AG04450 (cell line): ENCODE data around the gene LTBP1. TPM values are rescaled to one million over a fixed set of nuclear protein-coding genes. Genes with fewer than 3 reads are reported as not detected.

ENCODE experiments used
- CTCF ChIA-PET: fragments of 300-600, 350-600 bp; formaldehyde crosslinking; extraction: SDS; loops from one replicate; lab custom pipeline; 2022; ENCODE audit warnings: antibody characterized with exemption, inconsistent platforms; lab: Charles Lee
- POLR2A ChIA-PET: fragments of 350-600 bp; formaldehyde crosslinking; extraction: SDS; loops from one replicate; lab custom pipeline; 2021; ENCODE audit warnings: antibody characterized with exemption, inconsistent platforms; lab: Yijun Ruan, JAX
- DNase-seq: peaks from one replicate; pipeline ENCODE4 v3.0.0-alpha.2; 2011; ENCODE audit warnings: low read depth, low spot score
- H3K27ac ChIP-seq: one replicate; pipeline ENCODE4 v1.5.1; 2012; ENCODE audit warnings: low read depth, low read length, control low read depth
- H3K27me3 ChIP-seq: one replicate; pipeline ENCODE4 v1.6.0; 2012; ENCODE audit warnings: low read length; ENCODE audit not compliant: control insufficient read depth, insufficient read depth
- H3K4me3 ChIP-seq: 2 replicates; pipeline ENCODE4 v1.5.1; 2011; ENCODE audit warnings: mild to moderate bottlenecking, low read depth, low read length, control low read depth
- H3K9me3 ChIP-seq: 2 replicates; pipeline ENCODE4 v1.5.1; 2012; ENCODE audit warnings: low read length; ENCODE audit not compliant: control insufficient read depth, insufficient read depth
- polyA plus RNA-seq: library from polyadenylated mRNA; depleted of rRNA; stranded (reverse); fragments of >200 nt; gene quantifications from 2 replicates; pipeline ENCODE4 v1.2.3, GENCODE V29; 2011
- TF ChIP-seq, protein P1 (sequence below): IDR thresholded peaks from 2 replicates; pipeline ENCODE4 v1.5.1; 2011; ENCODE audit warnings: low read depth, low read length, control low read depth, inconsistent platforms

The LTBP1 gene
- polyA plus RNA-seq, 1 experiment = 517 TPM

DNA sequence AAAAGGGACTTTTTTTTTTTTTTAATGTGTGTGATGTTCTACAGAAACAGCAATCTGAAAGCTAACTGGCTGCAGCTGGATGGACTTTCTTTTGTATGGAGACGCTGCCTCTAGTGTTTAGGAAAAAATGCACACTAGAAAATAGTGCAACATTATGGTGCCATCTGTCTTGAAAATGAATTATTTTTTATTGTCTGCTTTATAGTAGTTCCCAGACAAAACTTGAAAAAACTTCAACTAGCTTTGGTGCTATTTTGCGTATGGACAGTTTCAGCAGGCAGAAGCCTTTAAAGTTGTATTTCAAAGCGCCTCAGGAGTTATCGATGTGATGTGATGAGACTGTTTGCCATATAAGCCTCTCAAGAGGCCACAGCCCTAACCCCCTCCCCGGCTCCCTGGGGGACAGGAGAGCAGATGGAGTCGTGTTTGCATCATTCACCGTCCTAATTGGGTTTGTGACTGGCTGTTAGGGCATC is 86.9 kb downstream of the LTBP1 start:
- Histone ChIP-seq H3K4me3 (peak overlapping the region; percentile 48), H3K27me3 (no peaks in the 10 kb centered on the region), H3K27ac (no peak overlapping the region), H3K9me3 (no peaks in the 10 kb centered on the region)
- ChIA-PET CTCF (interaction anchor here (0.6 to 3.7 kb wide), 24 partner anchors 8 to 608 kb away, joined by 3 to 55 read pairs (median 5); partner anchors contain the start of gene FAM98A), POLR2A (interaction anchor here (0.6 kb wide), 1 partner anchor 181 kb away, joined by 3 read pairs; no protein-coding TSS in a partner anchor)
- peak; percentile 15 for DNase-seq
- TF ChIP-seq, protein P1, sequence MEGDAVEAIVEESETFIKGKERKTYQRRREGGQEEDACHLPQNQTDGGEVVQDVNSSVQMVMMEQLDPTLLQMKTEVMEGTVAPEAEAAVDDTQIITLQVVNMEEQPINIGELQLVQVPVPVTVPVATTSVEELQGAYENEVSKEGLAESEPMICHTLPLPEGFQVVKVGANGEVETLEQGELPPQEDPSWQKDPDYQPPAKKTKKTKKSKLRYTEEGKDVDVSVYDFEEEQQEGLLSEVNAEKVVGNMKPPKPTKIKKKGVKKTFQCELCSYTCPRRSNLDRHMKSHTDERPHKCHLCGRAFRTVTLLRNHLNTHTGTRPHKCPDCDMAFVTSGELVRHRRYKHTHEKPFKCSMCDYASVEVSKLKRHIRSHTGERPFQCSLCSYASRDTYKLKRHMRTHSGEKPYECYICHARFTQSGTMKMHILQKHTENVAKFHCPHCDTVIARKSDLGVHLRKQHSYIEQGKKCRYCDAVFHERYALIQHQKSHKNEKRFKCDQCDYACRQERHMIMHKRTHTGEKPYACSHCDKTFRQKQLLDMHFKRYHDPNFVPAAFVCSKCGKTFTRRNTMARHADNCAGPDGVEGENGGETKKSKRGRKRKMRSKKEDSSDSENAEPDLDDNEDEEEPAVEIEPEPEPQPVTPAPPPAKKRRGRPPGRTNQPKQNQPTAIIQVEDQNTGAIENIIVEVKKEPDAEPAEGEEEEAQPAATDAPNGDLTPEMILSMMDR = peak; percentile 67

DNA sequence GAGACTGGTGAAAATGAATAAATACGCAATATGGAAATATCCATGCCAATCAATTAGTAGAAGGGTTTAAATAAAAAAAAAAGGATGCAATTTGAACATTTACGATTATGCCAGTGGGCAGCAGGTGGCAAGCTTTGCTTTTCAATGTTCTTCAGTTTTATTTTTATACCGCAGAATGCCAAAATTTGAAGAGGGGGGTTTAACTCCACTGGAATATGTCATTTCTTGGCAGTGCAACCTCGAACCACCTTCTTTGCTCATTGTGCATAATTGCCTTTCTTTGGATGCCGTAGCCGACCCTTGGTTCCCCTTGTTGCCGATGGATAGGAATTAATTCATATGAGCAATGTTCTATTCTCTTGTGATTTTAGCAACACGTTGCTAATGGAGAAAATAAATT is 88.0 kb downstream of the LTBP1 start:
- DNase-seq = no peak
- ChIA-PET POLR2A (interaction anchor here (0.6 to 0.7 kb wide), 2 partner anchors 100 to 157 kb away, joined by 3 read pairs; no protein-coding TSS in a partner anchor), CTCF (interaction anchor here (0.7 to 3.7 kb wide), 13 partner anchors 9 to 564 kb away, joined by 3 to 55 read pairs (median 5); partner anchors contain the start of gene FAM98A)
- TF ChIP-seq, protein P1 = peak; percentile 31
- no peak overlapping the region for H3K27ac ChIP-seq
- no peak overlapping the region for H3K4me3 ChIP-seq
- H3K9me3 ChIP-seq = no peaks in the 10 kb centered on the region
- no peaks in the 10 kb centered on the region for H3K27me3 ChIP-seq

GRCh38 chr2:33038230-33038629 is 91.5 kb downstream of the LTBP1 start:
- H3K9me3 ChIP-seq = no peaks in the 10 kb centered on the region
- H3K27me3 ChIP-seq = no peaks in the 10 kb centered on the region
- H3K27ac ChIP-seq = no peak overlapping the region
- ChIA-PET CTCF (no interaction called here), POLR2A (no interaction called here)
- DNase-seq = no peak
- TF ChIP-seq, protein P1 = no peak
- H3K4me3 ChIP-seq = no peak overlapping the region

GRCh38 chr2:33038799-33039198 is 92.0 kb downstream of the LTBP1 start:
- Histone ChIP-seq H3K4me3 (no peak overlapping the region), H3K27ac (no peak overlapping the region), H3K9me3 (no peaks in the 10 kb centered on the region), H3K27me3 (no peaks in the 10 kb centered on the region)
- DNase-seq = no peak
- TF ChIP-seq, protein P1 = no peak
- ChIA-PET POLR2A (no interaction called here), CTCF (no interaction called here)

GRCh38 chr2:33040541-33040940 is 93.8 kb downstream of the LTBP1 start:
- ChIA-PET CTCF (no interaction called here), POLR2A (no interaction called here)
- no peak overlapping the region for H3K4me3 ChIP-seq

More at GRCh38 chr2:33040541-33040940, 93.8 kb downstream of the LTBP1 start:
- TF ChIP-seq, protein P1 = no peak
- Histone ChIP-seq H3K27me3 (no peaks in the 10 kb centered on the region), H3K27ac (no peak overlapping the region), H3K9me3 (no peaks in the 10 kb centered on the region)
- no peak for DNase-seq
